Smooth muscle cell (in vitro differentiated cells): ENCODE measurements around the gene LSP1. TPM values are rescaled to one million over a fixed set of nuclear protein-coding genes. Genes with fewer than 3 reads are reported as not detected.

Experiments used
- DNase-seq: peaks from one replicate; lab custom pipeline; 2025; ENCODE audit not compliant: unreplicated experiment; lab: John Stamatoyannopoulos, UW
- H2AFZ ChIP-seq: fragments of 200-600 bp; sonication (generic); 2 replicates; pipeline ENCODE4 v1.6.0; 2016; ENCODE audit warnings: antibody characterized with exemption, low read depth, mild to moderate bottlenecking
- H3F3A ChIP-seq: fragments of 200-600 bp; sonication (generic); 2 replicates; pipeline ENCODE4 v1.6.0; 2017; ENCODE audit warnings: antibody characterized with exemption, low read depth
- H3K27ac ChIP-seq: fragments of 200-600 bp; sonication (generic); 2 replicates; pipeline ENCODE4 v1.5.1; 2016; ENCODE audit warnings: low read depth, mild to moderate bottlenecking
- H3K27me3 ChIP-seq: fragments of 200-600 bp; sonication (generic); 2 replicates; pipeline ENCODE4 v1.6.1; 2016; ENCODE audit warnings: low read depth, mild to moderate bottlenecking
- H3K36me3 ChIP-seq: fragments of 200-600 bp; sonication (generic); 2 replicates; pipeline ENCODE4 v1.5.1; 2016; ENCODE audit warnings: low read depth
- H3K4me1 ChIP-seq: fragments of 200-600 bp; sonication (generic); 2 replicates; pipeline ENCODE4 v1.5.1; 2016; ENCODE audit warnings: low read depth
- H3K4me2 ChIP-seq: fragments of 200-600 bp; sonication (generic); 2 replicates; pipeline ENCODE4 v1.6.0; 2016; ENCODE audit warnings: mild to moderate bottlenecking
- H3K4me3 ChIP-seq: fragments of 200-600 bp; sonication (generic); 2 replicates; pipeline ENCODE4 v1.5.1; 2016; ENCODE audit warnings: mild to moderate bottlenecking
- H3K79me2 ChIP-seq: fragments of 200-600 bp; sonication (generic); 2 replicates; pipeline ENCODE4 v1.6.0; 2016; ENCODE audit warnings: low read depth, mild to moderate bottlenecking
- H3K9ac ChIP-seq: fragments of 200-600 bp; sonication (generic); 2 replicates; pipeline ENCODE4 v1.6.0; 2016; ENCODE audit warnings: low read depth
- H3K9me3 ChIP-seq: fragments of 200-600 bp; sonication (generic); replicated peaks from 2 replicates; pipeline ENCODE4 v1.5.1; 2016; ENCODE audit warnings: low read depth
- H4K20me1 ChIP-seq: fragments of 200-600 bp; sonication (generic); 2 replicates; pipeline ENCODE4 v1.6.0; 2016; ENCODE audit warnings: low read depth
- CTCF ChIP-seq: fragments of 200-600 bp; sonication (generic); IDR thresholded peaks from 2 replicates; pipeline ENCODE4 v1.5.1; 2017; ENCODE audit warnings: borderline replicate concordance, mild to moderate bottlenecking, antibody characterized with exemption; ENCODE audit not compliant: insufficient read depth, poor library complexity, severe bottlenecking
- WGBS: methylation state at CpG from one replicate; pipeline ENCODE4 v1.1.7; 2016; ENCODE audit warnings: low lambda C conversion rate; 5-methylcytosine and 5-hydroxymethylcytosine counted together
- polyA plus RNA-seq: library from polyadenylated mRNA; unstranded; fragments of >200 nt; fragmentation: Nextera tagmentation; extraction: Ambion mirVana; gene quantifications from 2 replicates; pipeline ENCODE4 v1.2.1, GENCODE V29; 2016
- total RNA-seq: library from RNA; depleted of rRNA; stranded (reverse); fragments of >200 nt; gene quantifications from 2 replicates; pipeline ENCODE4 v1.2.3, GENCODE V29; 2014

The LSP1 gene
- total and polyA plus RNA-seq, 2 experiments from 2014 or later = 2.1 to 13.7 TPM

- WGBS = 73% methylated on average over 14 of the region's 14 CpGs
- Histone ChIP-seq H2AFZ (peak overlapping the region; percentile 79), H3K79me2 (no peaks in the 10 kb centered on the region), H3K27ac (no peak overlapping the region), H3K9me3 (no peaks in the 10 kb centered on the region), H3K9ac (no peak overlapping the region), H3K4me2 (peak overlapping the region; percentile 68), H3K4me1 (no peaks in the 10 kb centered on the region), H3K27me3 (no peaks in the 10 kb centered on the region), H3K36me3 (no peaks in the 10 kb centered on the region), H3F3A (no peaks in the 10 kb centered on the region), H3K4me3 (no peak overlapping the region), H4K20me1 (no peaks in the 10 kb centered on the region)
- no peak for TF ChIP-seq CTCF
- DNase-seq = no peak
These were observed 53.9 kb downstream of the LSP1 start for GRCh38 chr11:1906611-1907423.

- Histone ChIP-seq H3K36me3 (no peaks in the 10 kb centered on the region), H3K4me1 (no peaks in the 10 kb centered on the region), H3K27me3 (no peaks in the 10 kb centered on the region), H3K27ac (no peak overlapping the region), H3K4me2 (no peak overlapping the region), H3K9me3 (no peaks in the 10 kb centered on the region), H3K4me3 (no peak overlapping the region), H3K79me2 (no peaks in the 10 kb centered on the region), H3F3A (no peaks in the 10 kb centered on the region), H2AFZ (peak overlapping the region; percentile 11), H4K20me1 (no peaks in the 10 kb centered on the region), H3K9ac (no peak overlapping the region)
- WGBS = 70% methylated on average over 9 of the region's 9 CpGs
- no peak for DNase-seq
- no peak for TF ChIP-seq CTCF
These were observed 55.7 kb downstream of the LSP1 start for GRCh38 chr11:1908618-1909017.

GRCh38 chr11:1909524-1909923, 56.6 kb downstream of the LSP1 start:
- no peak overlapping the region for H3K4me2 ChIP-seq

More at GRCh38 chr11:1909524-1909923, 56.6 kb downstream of the LSP1 start:
- H2AFZ ChIP-seq = no peak overlapping the region
- H3K27me3 ChIP-seq = no peaks in the 10 kb centered on the region
- no peaks in the 10 kb centered on the region for H4K20me1 ChIP-seq
- DNase-seq = no peak
- H3F3A ChIP-seq = no peaks in the 10 kb centered on the region
- H3K79me2 ChIP-seq = no peaks in the 10 kb centered on the region
- no peak overlapping the region for H3K9ac ChIP-seq
- no peak overlapping the region for H3K27ac ChIP-seq
- H3K4me1 ChIP-seq = no peaks in the 10 kb centered on the region
- H3K4me3 ChIP-seq = no peak overlapping the region
- no peaks in the 10 kb centered on the region for H3K36me3 ChIP-seq
- H3K9me3 ChIP-seq = no peaks in the 10 kb centered on the region
- 95% methylated on average over 7 of the region's 7 CpGs for WGBS
- no peak for TF ChIP-seq CTCF
